Tibial nerve (tissue), 4 donors: ENCODE data around the gene MRPS11. TPM values are rescaled to one million over a fixed set of nuclear protein-coding genes. Genes with fewer than 3 reads are reported as not detected.
"Not testable (repeated sequence)": the region's sequence is repeated elsewhere in the genome, so short reads cannot be mapped to it uniquely, and the experiment has no call there.

Source experiments
- DNase-seq, 2 donors: peaks; one replicate each; pipeline ENCODE4 v3.0.0-alpha.2; 2019; ENCODE audit warnings: low spot score in 2 of 2
- H3K27ac ChIP-seq, 4 donors: fragments of 200-600 bp; sonication (generic) in 3 of 4; one replicate each; pipeline ENCODE4 v1.5.1; 2017 to 2019; ENCODE audit warnings: mild to moderate bottlenecking in 1 of 4
- H3K27me3 ChIP-seq, 2 donors: fragments of 200-600 bp; sonication (generic) in 1 of 2; one replicate each; pipeline versions ENCODE4 v1.5.1 to v1.6.0; 2017 to 2019
- H3K36me3 ChIP-seq, 3 donors: fragments of 200-600 bp; sonication (generic); one replicate each; pipeline ENCODE4 v1.5.1; 2018 to 2019
- H3K4me1 ChIP-seq, 4 donors: fragments of 200-600 bp; sonication (generic) in 3 of 4; one replicate each; pipeline ENCODE4 v1.5.1; 2017 to 2019
- H3K4me3 ChIP-seq, 4 donors: fragments of 200-600 bp; sonication (generic) in 3 of 4; one replicate each; pipeline ENCODE4 v1.5.1; 2017 to 2019; ENCODE audit warnings: mild to moderate bottlenecking in 1 of 4, moderate library complexity in 1 of 4
- H3K9me3 ChIP-seq, 4 donors: fragments of 200-600 bp; sonication (generic) in 3 of 4; one replicate each; pipeline ENCODE4 v1.5.1; 2017 to 2019
- CTCF ChIP-seq, 5 experiments: fragments of 200-600 bp in 3 of 5; fragments of 450-650 bp in 2 of 5; sonication (generic) in 3 of 5; IDR thresholded peaks; one replicate each; pipeline ENCODE4 v1.5.1; 2016 to 2019; ENCODE audit warnings: antibody characterized with exemption in 5 of 5, mild to moderate bottlenecking in 3 of 5, moderate library complexity in 2 of 5
- EP300 ChIP-seq, 2 donors: sonication (generic); formaldehyde crosslinking; IDR thresholded peaks; one replicate each; pipeline ENCODE4 v1.6.1; 2017; ENCODE audit warnings: antibody characterized with exemption in 2 of 2, mild to moderate bottlenecking in 1 of 2
- POLR2A ChIP-seq, 2 donors: fragments of 450-650 bp; IDR thresholded peaks; one replicate each; pipeline ENCODE4 v1.6.1; 2017; ENCODE audit warnings: antibody characterized with exemption in 2 of 2, mild to moderate bottlenecking in 2 of 2, moderate library complexity in 2 of 2
- WGBS, 2 donors: methylation state at CpG; one replicate each; pipeline ENCODE4 v1.1.5; 2018; 5-methylcytosine and 5-hydroxymethylcytosine counted together
- total RNA-seq, 4 donors: library from RNA; depleted of rRNA; stranded (reverse); fragments of >200 nt; gene quantifications; one replicate each; pipeline ENCODE4 v1.1.0, GENCODE V29; 2016

MRPS11 gene
- total RNA-seq, 4 donors from 2014 or later: 22.2 to 45.4 (median 37.1) TPM

- no peaks in the 10 kb centered on the region for H3K9me3 ChIP-seq
These were observed 12.4 kb upstream of the MRPS11 start for GRCh38 chr15:88454867-88455810.

GRCh38 chr15:88456733-88457132, 10.8 kb upstream of the MRPS11 start:
- DNase-seq: no peak
- Histone ChIP-seq H3K36me3 (peaks cover 0 to 59% (median 7%) of the 10 kb centered on the region in 3 donors), H3K4me3 (no peak overlapping the region), H3K27me3 (no peaks in the 10 kb centered on the region), H3K4me1 (peaks cover 0 to 5% (median 2%) of the 10 kb centered on the region in 4 donors), H3K27ac (no peak overlapping the region), H3K9me3 (no peaks in the 10 kb centered on the region)
- WGBS, 2 donors: 91 to 94% methylated on average over 3 of the region's 3 CpGs
- TF ChIP-seq EP300 (IDR thresholded peaks at IDR 0.05): no peak
- TF ChIP-seq CTCF (IDR thresholded peaks at IDR 0.05): no peak
- TF ChIP-seq POLR2A (IDR thresholded peaks at IDR 0.05): no peak

More at GRCh38 chr15:88454867-88455810, 12.4 kb upstream of the MRPS11 start:
- H3K4me3 ChIP-seq: no peak overlapping the region
- H3K27ac ChIP-seq: no peak overlapping the region
- TF ChIP-seq POLR2A (IDR thresholded peaks at IDR 0.05): no peak
- no peak for TF ChIP-seq EP300 (IDR thresholded peaks at IDR 0.05)
- TF ChIP-seq CTCF (IDR thresholded peaks at IDR 0.05): peak; percentile 40 to 66 (median 53)
- peaks cover 0 to 5% (median 2%) of the 10 kb centered on the region in 4 donors for H3K4me1 ChIP-seq
- no peaks in the 10 kb centered on the region for H3K27me3 ChIP-seq
- peak in 1 of 2 donors; percentile 28 for DNase-seq
- H3K36me3 ChIP-seq: peaks cover 0 to 43% (median 7%) of the 10 kb centered on the region in 3 donors
- 24 to 27% methylated on average over 9 of the region's 9 CpGs for WGBS, 2 donors

GRCh38 chr15:88463870-88464532, 3.5 kb upstream of the MRPS11 start:
- Histone ChIP-seq H3K4me1 (peaks cover 0 to 30% (median 21%) of the 10 kb centered on the region in 4 donors), H3K27ac (no peak overlapping the region), H3K9me3 (no peaks in the 10 kb centered on the region), H3K4me3 (no peak overlapping the region), H3K36me3 (peaks cover 0 to 60% (median 21%) of the 10 kb centered on the region in 3 donors), H3K27me3 (no peaks in the 10 kb centered on the region)
- TF ChIP-seq EP300 (IDR thresholded peaks at IDR 0.05): no peak
- no peak for TF ChIP-seq POLR2A (IDR thresholded peaks at IDR 0.05)
- no peak for DNase-seq
- WGBS, 2 donors: 58 to 71% methylated on average over 2 of the region's 2 CpGs

- Histone ChIP-seq H3K4me1 (peaks cover 0 to 42% (median 21%) of the 10 kb centered on the region in 4 donors), H3K36me3 (peaks cover 0 to 51% (median 14%) of the 10 kb centered on the region in 3 donors), H3K9me3 (no peaks in the 10 kb centered on the region), H3K27ac (no peak overlapping the region), H3K27me3 (no peaks in the 10 kb centered on the region), H3K4me3 (peak overlapping the region in 1 of 4 donors; percentile 90)
- no peak for DNase-seq
- 91% methylated on average over 4 of the region's 4 CpGs for WGBS, 2 donors
- TF ChIP-seq EP300 (IDR thresholded peaks at IDR 0.05) (no peak), POLR2A (IDR thresholded peaks at IDR 0.05) (no peak), CTCF (IDR thresholded peaks at IDR 0.05) (no peak)
These were observed 1.8 kb upstream of the MRPS11 start for GRCh38 chr15:88465633-88466224.

- Histone ChIP-seq H3K36me3 (peaks cover 0 to 38% (median 11%) of the 10 kb centered on the region in 3 donors), H3K27me3 (no peaks in the 10 kb centered on the region), H3K9me3 (no peaks in the 10 kb centered on the region), H3K4me3 (peak overlapping the region; percentile 82 to 90 (median 86)), H3K27ac (peak overlapping the region; percentile 87 to 95 (median 88)), H3K4me1 (peaks cover 0 to 42% (median 21%) of the 10 kb centered on the region in 4 donors)
- no peak for TF ChIP-seq EP300 (IDR thresholded peaks at IDR 0.05)
- TF ChIP-seq POLR2A (IDR thresholded peaks at IDR 0.05): no peak
- no peak for TF ChIP-seq CTCF (IDR thresholded peaks at IDR 0.05)
- DNase-seq: no peak
- 1 to 3% methylated on average over 17 of the region's 17 CpGs for WGBS, 2 donors
These were observed 524 bp downstream of the MRPS11 start for GRCh38 chr15:88467935-88468528.

GRCh38 chr15:88468721-88469120, 1.2 kb downstream of the MRPS11 start:
- WGBS, 2 donors: 93 to 96% methylated on average over 10 of the region's 10 CpGs

More at GRCh38 chr15:88468721-88469120, 1.2 kb downstream of the MRPS11 start:
- peaks cover 0 to 38% (median 4%) of the 10 kb centered on the region in 3 donors for H3K36me3 ChIP-seq
- H3K4me1 ChIP-seq: peaks cover 0 to 42% (median 21%) of the 10 kb centered on the region in 4 donors
- H3K27me3 ChIP-seq, H3K9me3 ChIP-seq, DNase-seq, H3K27ac ChIP-seq: not testable (repeated sequence)
- H3K4me3 ChIP-seq: peak overlapping the region in 1 of 4 donors; percentile 82
